HG02798 (cell line): ENCODE measurements around the gene HSD3B1.

ENCODE experiments used
- ATAC-seq: cut with Tn5 transposase; IDR thresholded peaks from one replicate; pipeline ENCODE4 v1.9.1; 2021; ENCODE audit warnings: mild to moderate bottlenecking; ENCODE audit not compliant: unreplicated experiment, poor library complexity

The HSD3B1 gene

GRCh38 chr1:119506941-119507340 is at the start of gene HSD3B1:
Gene HSD3B1, plus strand, starts transcription at chr1:119507210. Its CDS starts 267 bp downstream, at chr1:119507477.
- ATAC-seq: no peak

- no peak for ATAC-seq
These were observed 44.0 kb upstream of the HSD3B1 start for GRCh38 chr1:119462964-119463363.

- no peak for ATAC-seq
These were observed 43.4 kb upstream of the HSD3B1 start for GRCh38 chr1:119463569-119463968.

- no peak for ATAC-seq
These were observed 40.6 kb upstream of the HSD3B1 start for GRCh38 chr1:119466445-119466844.

- no peak for ATAC-seq
These were observed 39.8 kb upstream of the HSD3B1 start for GRCh38 chr1:119467219-119467618.

GRCh38 chr1:119467857-119468668 is 38.9 kb upstream of the HSD3B1 start:
- ATAC-seq: no peak

- no peak for ATAC-seq
These were observed 37.3 kb upstream of the HSD3B1 start for GRCh38 chr1:119469741-119470140.

GRCh38 chr1:119470377-119470776 is 36.6 kb upstream of the HSD3B1 start:
- no peak for ATAC-seq

GRCh38 chr1:119470958-119471357 is 36.1 kb upstream of the HSD3B1 start:
- ATAC-seq: no peak

- no peak for ATAC-seq
These were observed 35.4 kb upstream of the HSD3B1 start for GRCh38 chr1:119471566-119471965.

GRCh38 chr1:119472080-119472818 is 34.8 kb upstream of the HSD3B1 start:
- no peak for ATAC-seq

- ATAC-seq: no peak
These were observed 34.2 kb upstream of the HSD3B1 start for GRCh38 chr1:119472819-119473175.

- peak; percentile 80 for ATAC-seq
These were observed 31.1 kb upstream of the HSD3B1 start for GRCh38 chr1:119475866-119476439.

- ATAC-seq: no peak
These were observed 29.3 kb upstream of the HSD3B1 start for GRCh38 chr1:119477710-119478109.

- no peak for ATAC-seq
These were observed 26.8 kb upstream of the HSD3B1 start for GRCh38 chr1:119480175-119480574.

GRCh38 chr1:119481951-119482350 is 25.1 kb upstream of the HSD3B1 start:
- ATAC-seq: no peak

- ATAC-seq: no peak
These were observed 24.2 kb upstream of the HSD3B1 start for GRCh38 chr1:119482517-119483425.

GRCh38 chr1:119483441-119484200 is 23.4 kb upstream of the HSD3B1 start:
- no peak for ATAC-seq

GRCh38 chr1:119485201-119485600 is 21.8 kb upstream of the HSD3B1 start:
- ATAC-seq: no peak

- no peak for ATAC-seq
These were observed 18.8 kb upstream of the HSD3B1 start for GRCh38 chr1:119488216-119488615.
